GM08714 (cell line): ENCODE data around the gene KRT81.

Experiments used
- H3K4me3 ChIP-seq: fragments of 200-500 bp; sonication (Bioruptor generic); 2 replicates; pipeline ENCODE4 v1.5.1; 2014; ENCODE audit warnings: mild to moderate bottlenecking, low read length, inconsistent platforms
- ZNF274 ChIP-seq: IDR thresholded peaks from 2 replicates; pipeline ENCODE4 v1.6.1; 2012; ENCODE audit warnings: mild to moderate bottlenecking, low read depth, low read length

KRT81 gene

GRCh38 chr12:52278575-52279421, 12.5 kb downstream of the KRT81 start:
- TF ChIP-seq ZNF274, result no peak
- H3K4me3 ChIP-seq, result no peak overlapping the region

DNA sequence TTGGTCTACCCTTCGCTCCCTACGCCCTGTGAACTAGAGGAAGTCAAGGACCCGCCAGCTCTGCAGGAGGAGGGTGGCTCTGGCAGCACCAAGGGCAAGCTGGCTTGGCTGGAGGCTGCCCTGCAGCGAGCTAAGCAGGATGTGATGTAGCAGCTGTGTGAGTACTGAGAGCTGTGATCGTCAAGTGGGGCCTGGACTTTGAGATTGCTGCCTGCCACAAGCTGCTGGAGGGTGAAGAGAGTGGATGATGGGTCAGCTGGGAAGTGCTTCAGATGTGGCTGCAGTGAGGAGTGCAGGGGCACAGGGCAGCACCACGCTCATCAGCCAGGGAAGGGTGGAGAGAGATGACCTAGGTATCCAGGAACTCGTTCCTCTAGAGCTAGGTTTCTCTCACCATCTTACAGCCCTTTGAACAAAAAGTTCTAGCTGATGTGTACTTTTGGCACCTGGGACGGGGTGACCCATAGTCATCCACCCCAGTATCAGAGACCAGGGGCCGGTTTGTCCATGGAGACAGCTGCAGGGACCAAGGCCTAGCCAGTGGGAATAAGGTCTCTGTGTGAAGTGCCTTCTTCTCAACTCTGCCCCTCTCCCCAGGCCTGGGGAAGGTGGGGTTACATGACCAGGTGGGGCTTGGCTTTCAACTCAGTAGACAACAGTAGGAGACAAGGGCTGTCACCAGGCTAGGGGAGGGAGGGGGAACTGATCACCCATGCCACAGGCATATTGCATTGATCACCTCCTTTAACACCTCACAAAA, 13.7 kb downstream of the KRT81 start:
- no peak for TF ChIP-seq ZNF274
- no peak overlapping the region for H3K4me3 ChIP-seq

DNA sequence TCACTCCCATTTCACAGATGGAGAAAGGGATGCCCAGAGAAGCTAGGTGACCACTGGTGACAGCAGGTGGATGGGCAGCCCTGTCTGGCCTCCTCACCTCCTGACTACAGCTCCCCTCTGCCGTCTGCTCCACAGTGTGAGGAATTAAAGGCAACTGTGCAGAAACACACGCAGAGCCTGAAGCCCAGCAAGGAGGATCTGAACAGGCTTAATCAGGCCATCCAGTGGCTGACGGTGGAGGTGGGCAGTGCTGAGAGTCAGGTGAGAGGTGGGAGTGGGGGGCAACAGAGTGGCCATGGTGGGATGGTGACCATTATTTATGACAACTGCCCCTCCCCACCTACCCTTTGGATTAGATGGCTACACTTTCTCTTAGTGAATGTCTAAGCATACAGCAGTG, 15.6 kb downstream of the KRT81 start:
- H3K4me3 ChIP-seq, result no peak overlapping the region
- no peak for TF ChIP-seq ZNF274

GRCh38 chr12:52274521-52275120, 16.7 kb downstream of the KRT81 start, which contains the start of gene KRT86:
Gene KRT86, plus strand, starts transcription at chr12:52274645. Its CDS starts 27,272 bp downstream, at chr12:52301917.
- no peak for TF ChIP-seq ZNF274
- H3K4me3 ChIP-seq, result no peak within 1 kb of the TSS

GRCh38 chr12:52271158-52271557, 20.2 kb downstream of the KRT81 start:
- no peak for TF ChIP-seq ZNF274
- no peak overlapping the region for H3K4me3 ChIP-seq

DNA sequence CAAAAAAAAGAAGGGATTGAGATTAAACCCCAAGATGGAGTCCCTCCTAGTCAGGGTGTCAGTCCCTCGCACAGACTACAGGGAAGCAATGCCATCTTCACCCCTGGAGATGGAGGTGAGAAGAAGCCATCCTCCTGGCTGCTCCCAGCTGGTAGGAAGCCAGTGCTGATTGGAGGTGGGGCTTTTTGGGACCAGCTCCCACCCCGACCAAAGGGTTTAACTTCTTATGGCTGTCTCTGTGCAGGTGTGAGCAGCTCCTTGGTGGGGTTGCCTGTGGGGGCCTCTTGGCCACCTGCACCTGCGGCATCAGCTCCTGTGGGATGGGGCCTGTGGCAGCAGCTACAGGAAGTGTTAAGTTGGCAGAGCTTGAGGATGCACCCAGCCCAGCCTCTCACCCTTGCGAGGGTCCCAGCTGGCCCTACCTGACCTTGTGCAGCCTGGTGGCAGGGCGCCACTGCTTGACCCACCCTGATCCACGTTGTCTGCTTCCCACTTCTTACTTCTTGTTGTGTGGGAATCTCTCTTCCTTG, 20.7 kb downstream of the KRT81 start:
- no peak for TF ChIP-seq ZNF274
- no peak overlapping the region for H3K4me3 ChIP-seq

- TF ChIP-seq ZNF274, result no peak
- H3K4me3 ChIP-seq, result no peak overlapping the region
These were observed 23.1 kb downstream of the KRT81 start for GRCh38 chr12:52268212-52268611.

DNA sequence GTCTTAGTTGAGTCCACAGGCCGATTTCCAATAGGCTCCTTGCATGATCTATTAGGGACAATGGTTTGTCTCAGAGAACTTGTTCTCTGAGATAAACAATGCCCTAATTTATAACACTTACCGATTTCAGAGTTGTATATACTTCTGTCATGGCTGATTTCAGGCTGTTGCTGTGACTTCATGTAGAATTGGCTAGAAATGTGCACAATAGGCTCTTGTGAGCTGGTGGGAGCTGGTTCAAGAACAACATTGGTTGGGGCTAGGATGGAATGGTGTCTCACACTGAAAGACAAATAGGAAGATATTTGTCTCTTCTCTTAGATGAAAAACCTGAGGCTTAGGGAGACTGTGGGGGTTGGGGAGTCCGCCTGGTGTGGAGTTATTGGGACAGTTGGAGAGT, 23.6 kb downstream of the KRT81 start:
- TF ChIP-seq ZNF274, result no peak
- no peak overlapping the region for H3K4me3 ChIP-seq

GRCh38 chr12:52267266-52267665, 24.1 kb downstream of the KRT81 start:
- no peak overlapping the region for H3K4me3 ChIP-seq
- TF ChIP-seq ZNF274, result no peak

DNA sequence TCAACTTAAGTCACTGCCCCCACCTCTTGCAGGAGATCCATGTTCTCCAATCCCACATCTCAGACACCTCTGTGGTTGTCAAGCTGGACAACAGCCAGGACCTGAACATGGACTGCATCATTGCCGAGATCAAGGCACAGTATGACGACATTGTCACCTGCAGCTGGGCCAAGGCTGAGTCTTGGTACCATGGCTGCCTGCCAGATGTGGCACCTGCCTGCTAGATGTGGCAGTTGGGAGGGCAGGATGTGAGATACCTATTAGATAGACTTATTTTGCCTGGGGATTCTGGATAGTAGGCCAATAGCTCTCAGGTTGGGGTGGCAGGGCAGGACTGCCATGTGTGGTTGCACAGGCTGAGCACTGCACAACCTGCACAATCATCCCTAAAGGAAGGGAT, 24.8 kb downstream of the KRT81 start:
- no peak overlapping the region for H3K4me3 ChIP-seq
- TF ChIP-seq ZNF274, result no peak

DNA sequence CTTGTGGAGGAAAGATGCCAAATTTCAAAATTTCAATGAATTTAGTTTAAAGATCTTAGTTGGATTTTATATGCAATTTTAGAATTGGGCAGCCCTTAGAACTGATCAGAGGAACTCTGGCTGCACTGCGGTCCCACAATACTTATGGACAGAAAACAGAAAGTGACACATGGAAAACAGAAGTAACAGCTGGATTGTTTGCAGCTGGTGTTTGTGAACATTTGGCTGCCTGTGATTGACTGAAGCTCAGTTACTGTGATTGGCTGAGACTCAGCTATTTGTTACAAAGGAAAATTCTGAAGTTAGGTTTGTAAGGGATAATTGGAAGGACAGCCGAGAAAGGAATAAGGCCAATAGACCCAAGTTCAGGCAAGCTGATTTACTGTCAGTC, 26.9 kb downstream of the KRT81 start:
- no peak overlapping the region for H3K4me3 ChIP-seq

DNA sequence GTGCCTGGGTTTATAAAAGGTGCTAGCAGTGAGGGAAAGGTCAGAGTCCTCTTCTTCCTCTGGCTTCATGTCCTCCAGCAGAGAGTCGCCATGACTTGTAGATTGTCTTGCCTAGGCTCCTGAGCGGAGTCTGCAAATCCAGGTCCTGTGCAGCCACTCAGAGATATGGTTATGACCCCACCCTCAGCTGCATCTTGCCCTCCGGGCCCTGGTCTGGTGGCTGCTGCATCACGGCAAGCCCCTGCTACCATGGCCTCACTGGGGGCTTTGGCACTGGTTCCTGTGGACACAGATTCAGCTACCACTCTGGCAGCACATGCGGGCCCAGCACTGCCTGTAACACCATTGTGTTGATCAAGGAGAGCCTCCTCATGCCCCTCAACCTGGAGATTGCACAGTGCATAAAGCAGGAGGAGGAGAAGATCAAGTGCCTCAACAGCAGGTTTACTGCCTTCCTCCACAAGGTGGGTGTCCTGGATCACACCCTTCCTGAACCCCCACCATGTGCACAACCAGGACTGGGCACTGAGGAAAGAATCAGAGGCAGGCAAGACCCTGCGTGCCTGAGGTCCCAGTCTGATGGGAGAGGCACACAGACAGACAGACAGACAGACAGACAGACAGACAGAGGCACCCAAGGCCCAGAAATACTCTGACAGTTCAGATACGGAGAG, 27.4 kb downstream of the KRT81 start:
- no peak for TF ChIP-seq ZNF274
- H3K4me3 ChIP-seq, result no peak overlapping the region

More for the DNA sequence above, 26.9 kb downstream of the KRT81 start:
- TF ChIP-seq ZNF274, result no peak

GRCh38 chr12:52262286-52262685, 29.0 kb downstream of the KRT81 start:
- no peak for TF ChIP-seq ZNF274
- no peak overlapping the region for H3K4me3 ChIP-seq

DNA sequence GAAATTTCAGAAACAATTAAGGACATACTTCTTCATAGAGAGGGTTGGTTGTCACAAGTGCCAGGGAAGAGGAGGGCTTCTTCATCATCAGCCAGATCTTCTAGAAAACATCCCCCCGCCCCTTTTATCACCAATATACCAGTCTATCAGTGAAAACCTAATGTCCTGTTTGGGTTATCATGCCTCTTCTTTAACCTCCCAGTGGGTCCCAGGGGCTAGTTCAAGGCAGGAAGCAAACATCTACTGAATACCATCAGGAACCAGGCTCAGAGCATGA, 30.2 kb downstream of the KRT81 start:
- TF ChIP-seq ZNF274, result no peak
- H3K4me3 ChIP-seq, result no peak overlapping the region
